ENCODE measurements around the gene APCDD1.

The APCDD1 gene

GRCh38 chr18:10515456-10515855, 61.0 kb downstream of the APCDD1 start:
- TF ChIP-seq, protein P1, sequence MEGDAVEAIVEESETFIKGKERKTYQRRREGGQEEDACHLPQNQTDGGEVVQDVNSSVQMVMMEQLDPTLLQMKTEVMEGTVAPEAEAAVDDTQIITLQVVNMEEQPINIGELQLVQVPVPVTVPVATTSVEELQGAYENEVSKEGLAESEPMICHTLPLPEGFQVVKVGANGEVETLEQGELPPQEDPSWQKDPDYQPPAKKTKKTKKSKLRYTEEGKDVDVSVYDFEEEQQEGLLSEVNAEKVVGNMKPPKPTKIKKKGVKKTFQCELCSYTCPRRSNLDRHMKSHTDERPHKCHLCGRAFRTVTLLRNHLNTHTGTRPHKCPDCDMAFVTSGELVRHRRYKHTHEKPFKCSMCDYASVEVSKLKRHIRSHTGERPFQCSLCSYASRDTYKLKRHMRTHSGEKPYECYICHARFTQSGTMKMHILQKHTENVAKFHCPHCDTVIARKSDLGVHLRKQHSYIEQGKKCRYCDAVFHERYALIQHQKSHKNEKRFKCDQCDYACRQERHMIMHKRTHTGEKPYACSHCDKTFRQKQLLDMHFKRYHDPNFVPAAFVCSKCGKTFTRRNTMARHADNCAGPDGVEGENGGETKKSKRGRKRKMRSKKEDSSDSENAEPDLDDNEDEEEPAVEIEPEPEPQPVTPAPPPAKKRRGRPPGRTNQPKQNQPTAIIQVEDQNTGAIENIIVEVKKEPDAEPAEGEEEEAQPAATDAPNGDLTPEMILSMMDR (IDR thresholded peaks at IDR 0.05; ENCODE audit: low read depth, low read length, missing control alignments) = no peak
- no peak overlapping the region for H3K4me3 ChIP-seq (ENCODE audit: low read depth, low read length)
- DNase-seq (ENCODE audit: low read depth) = no peak

- TF ChIP-seq, protein P1 (IDR thresholded peaks at IDR 0.05; ENCODE audit: low read depth, low read length, missing control alignments) = no peak
- H3K4me3 ChIP-seq (ENCODE audit: low read depth, low read length) = no peak overlapping the region
- no peak for DNase-seq (ENCODE audit: low read depth)
Measured at GRCh38 chr18:10516078-10516477, 61.6 kb downstream of the APCDD1 start.

- DNase-seq (ENCODE audit: low read depth) = no peak
- TF ChIP-seq, protein P1 (IDR thresholded peaks at IDR 0.05; ENCODE audit: low read depth, low read length, missing control alignments) = no peak
- no peak overlapping the region for H3K4me3 ChIP-seq (ENCODE audit: low read depth, low read length)
Measured at GRCh38 chr18:10518595-10519255, 64.3 kb downstream of the APCDD1 start.

- no peak overlapping the region for H3K4me3 ChIP-seq (ENCODE audit: low read depth, low read length)
- TF ChIP-seq, protein P1 (IDR thresholded peaks at IDR 0.05; ENCODE audit: low read depth, low read length, missing control alignments) = no peak
- DNase-seq (ENCODE audit: low read depth) = no peak
Measured at GRCh38 chr18:10519366-10519765, 64.9 kb downstream of the APCDD1 start.

GRCh38 chr18:10519999-10520935, 65.8 kb downstream of the APCDD1 start:
- peak; percentile 37 for DNase-seq (ENCODE audit: low read depth)
- TF ChIP-seq, protein P1 (IDR thresholded peaks at IDR 0.05; ENCODE audit: low read depth, low read length, missing control alignments) = peak; percentile 82

GRCh38 chr18:10521566-10521965, 67.1 kb downstream of the APCDD1 start:
- TF ChIP-seq, protein P1 (IDR thresholded peaks at IDR 0.05; ENCODE audit: low read depth, low read length, missing control alignments) = no peak
- no peak overlapping the region for H3K4me3 ChIP-seq (ENCODE audit: low read depth, low read length)
- no peak for DNase-seq (ENCODE audit: low read depth)

More at GRCh38 chr18:10519999-10520935, 65.8 kb downstream of the APCDD1 start:
- H3K4me3 ChIP-seq (ENCODE audit: low read depth, low read length) = no peak overlapping the region

Measured in GM12864 (cell line).